ENCODE data around the gene PRICKLE2. TPM values are rescaled to one million over a fixed set of nuclear protein-coding genes. Genes with fewer than 3 reads are reported as not detected.
A peak's percentile ranks its signal among the peaks of the same experiment; 100 is the strongest.

PRICKLE2 gene
- total RNA-seq, 1 donor from 2014 or later = 24.7 TPM

- H3K9me3 Mint-ChIP-seq (ENCODE audit: unreplicated experiment) = peaks cover 3% of the 10 kb centered on the region
- H3K27me3 Mint-ChIP-seq (ENCODE audit: unreplicated experiment) = no peaks in the 10 kb centered on the region
- H3K4me1 Mint-ChIP-seq (ENCODE audit: unreplicated experiment) = peaks cover 21% of the 10 kb centered on the region
- no peak overlapping the region for H3K27ac Mint-ChIP-seq (ENCODE audit: unreplicated experiment)
- no peak for TF ChIP-seq CTCF (IDR thresholded peaks at IDR 0.05)
- peaks cover 18% of the 10 kb centered on the region for H3K36me3 Mint-ChIP-seq (ENCODE audit: unreplicated experiment)
- no peak overlapping the region for H3K4me3 Mint-ChIP-seq (ENCODE audit: unreplicated experiment)
- DNase-seq (ENCODE audit: extremely low spot score, unreplicated experiment) = no peak
Measured at GRCh38 chr3:64234571-64234970, 9.3 kb upstream of the PRICKLE2 start.

DNA sequence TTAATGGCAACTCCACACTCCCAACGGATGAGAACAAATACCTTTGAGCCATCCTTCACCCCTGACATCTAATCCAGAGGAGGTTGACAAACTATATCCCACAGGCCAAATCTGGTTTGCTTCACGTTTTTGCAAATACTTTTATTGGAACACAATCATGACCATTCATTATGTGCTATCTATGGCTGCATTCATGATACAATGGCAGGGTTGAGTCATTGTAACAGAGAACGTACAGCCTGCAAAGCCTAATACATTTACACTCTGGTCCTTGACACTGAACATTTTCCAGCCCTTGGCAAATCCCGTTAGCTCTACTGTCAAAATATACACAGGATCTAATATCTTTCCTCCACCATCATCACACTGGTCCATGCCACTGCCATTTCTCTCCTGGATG lies 7.6 kb upstream of the PRICKLE2 start:
- Mint-ChIP-seq H3K9me3 (ENCODE audit: unreplicated experiment) (peaks cover under 1% of the 10 kb centered on the region), H3K27ac (ENCODE audit: unreplicated experiment) (no peak overlapping the region), H3K27me3 (ENCODE audit: unreplicated experiment) (no peaks in the 10 kb centered on the region), H3K36me3 (ENCODE audit: unreplicated experiment) (peaks cover 16% of the 10 kb centered on the region), H3K4me1 (ENCODE audit: unreplicated experiment) (peaks cover 3% of the 10 kb centered on the region), H3K4me3 (ENCODE audit: unreplicated experiment) (no peak overlapping the region)
- DNase-seq (ENCODE audit: extremely low spot score, unreplicated experiment) = no peak
- TF ChIP-seq CTCF (IDR thresholded peaks at IDR 0.05) = no peak

DNA sequence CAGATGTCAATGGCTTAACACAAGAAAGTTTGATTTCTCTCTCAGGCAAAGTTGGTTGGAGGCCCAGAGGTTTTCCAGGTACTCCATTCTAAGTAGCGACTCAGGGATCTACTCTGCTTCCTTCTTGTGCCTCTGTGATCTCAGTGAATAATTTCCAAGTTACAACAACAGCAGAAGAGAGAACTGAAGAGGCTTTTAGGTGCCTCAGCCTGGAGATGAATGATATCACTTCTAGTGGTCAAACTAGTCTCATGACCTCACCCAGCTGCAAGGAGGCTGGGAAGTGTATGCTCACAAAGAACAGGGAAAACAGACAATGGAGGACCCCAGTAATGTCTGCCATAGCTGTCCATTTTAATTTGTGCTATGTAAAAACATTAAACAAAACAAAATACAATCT lies 4.6 kb upstream of the PRICKLE2 start:
- TF ChIP-seq CTCF (IDR thresholded peaks at IDR 0.05) = no peak
- H3K27ac Mint-ChIP-seq (ENCODE audit: unreplicated experiment) = no peak overlapping the region
- H3K36me3 Mint-ChIP-seq (ENCODE audit: unreplicated experiment) = peaks cover 5% of the 10 kb centered on the region
- H3K4me1 Mint-ChIP-seq (ENCODE audit: unreplicated experiment) = peaks cover 17% of the 10 kb centered on the region
- no peaks in the 10 kb centered on the region for H3K27me3 Mint-ChIP-seq (ENCODE audit: unreplicated experiment)
- H3K4me3 Mint-ChIP-seq (ENCODE audit: unreplicated experiment) = no peak overlapping the region
- no peak for DNase-seq (ENCODE audit: extremely low spot score, unreplicated experiment)
- H3K9me3 Mint-ChIP-seq (ENCODE audit: unreplicated experiment) = no peaks in the 10 kb centered on the region

- no peaks in the 10 kb centered on the region for H3K27me3 Mint-ChIP-seq (ENCODE audit: unreplicated experiment)
- H3K36me3 Mint-ChIP-seq (ENCODE audit: unreplicated experiment) = no peaks in the 10 kb centered on the region
- H3K4me1 Mint-ChIP-seq (ENCODE audit: unreplicated experiment) = peaks cover 35% of the 10 kb centered on the region
- H3K4me3 Mint-ChIP-seq (ENCODE audit: unreplicated experiment) = no peak overlapping the region
- TF ChIP-seq CTCF (IDR thresholded peaks at IDR 0.05) = no peak
- no peaks in the 10 kb centered on the region for H3K9me3 Mint-ChIP-seq (ENCODE audit: unreplicated experiment)
- DNase-seq (ENCODE audit: extremely low spot score, unreplicated experiment) = no peak
- H3K27ac Mint-ChIP-seq (ENCODE audit: unreplicated experiment) = no peak overlapping the region
Measured at GRCh38 chr3:64228110-64228509, 2.8 kb upstream of the PRICKLE2 start.

GRCh38 chr3:64226730-64227129 lies 1.5 kb upstream of the PRICKLE2 start:
- Mint-ChIP-seq H3K4me3 (ENCODE audit: unreplicated experiment) (no peak overlapping the region), H3K27ac (ENCODE audit: unreplicated experiment) (peak overlapping the region; percentile 99), H3K36me3 (ENCODE audit: unreplicated experiment) (no peaks in the 10 kb centered on the region), H3K27me3 (ENCODE audit: unreplicated experiment) (no peaks in the 10 kb centered on the region), H3K9me3 (ENCODE audit: unreplicated experiment) (no peaks in the 10 kb centered on the region), H3K4me1 (ENCODE audit: unreplicated experiment) (peaks cover 45% of the 10 kb centered on the region)
- DNase-seq (ENCODE audit: extremely low spot score, unreplicated experiment) = no peak
- TF ChIP-seq CTCF (IDR thresholded peaks at IDR 0.05) = no peak
